Stomach smooth muscle (tissue), 2 donors: ENCODE measurements around the gene PPP1R36.
A peak's percentile ranks its signal among the peaks of the same experiment; 100 is the strongest.

Source experiments
- H3K27ac ChIP-seq: one replicate; pipeline ENCODE4 v1.7.0; 2013; ENCODE audit warnings: mild to moderate bottlenecking, low read length, inconsistent platforms
- H3K27me3 ChIP-seq, 2 donors: one replicate each; pipeline ENCODE4 v1.7.0; 2013; ENCODE audit warnings: low read length in 2 of 2; ENCODE audit not compliant: insufficient read depth in 2 of 2, control insufficient read depth in 1 of 2
- H3K36me3 ChIP-seq, 2 donors: one replicate each; pipeline ENCODE4 v1.7.0; 2013; ENCODE audit warnings: low read length in 2 of 2; ENCODE audit not compliant: control insufficient read depth in 2 of 2, insufficient read depth in 2 of 2
- H3K4me1 ChIP-seq: one replicate; pipeline ENCODE4 v1.7.0; 2013; ENCODE audit warnings: low read length; ENCODE audit not compliant: control insufficient read depth, insufficient read depth
- H3K4me3 ChIP-seq, 2 donors: one replicate each; pipeline ENCODE4 v1.7.0; 2013; ENCODE audit warnings: low read length in 2 of 2
- H3K9ac ChIP-seq, 2 donors: one replicate each; pipeline ENCODE4 v1.7.0; 2013; ENCODE audit warnings: low read length in 2 of 2, mild to moderate bottlenecking in 1 of 2
- H3K9me3 ChIP-seq, 2 donors: one replicate each; pipeline ENCODE4 v1.7.0; 2013; ENCODE audit warnings: low read length in 2 of 2; ENCODE audit not compliant: control insufficient read depth in 2 of 2
- donor health status: healthy.
- donor health status: Pancreatic carcinoma.

PPP1R36 gene

DNA sequence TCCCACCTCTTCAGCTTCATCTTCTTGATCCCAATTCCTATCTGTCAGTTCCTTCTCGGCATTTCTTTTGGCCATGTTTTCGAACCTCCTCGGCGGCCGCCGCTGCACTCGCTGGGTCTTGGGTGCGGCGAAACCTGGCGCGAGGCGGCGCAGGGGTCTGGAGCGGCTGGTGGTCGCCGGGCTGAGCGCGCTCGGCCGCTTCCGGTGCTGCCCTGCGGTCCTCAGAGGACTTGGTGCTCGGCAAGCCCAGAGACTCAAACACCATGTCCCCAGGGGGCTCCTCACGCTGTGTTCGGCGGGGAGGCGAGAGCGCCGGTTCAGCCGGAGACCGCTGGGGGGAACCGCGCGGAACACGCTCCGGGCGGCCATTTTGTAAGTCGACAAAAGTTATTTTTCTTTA is 51.8 kb downstream of the PPP1R36 start:
- Histone ChIP-seq H3K27me3 (peaks cover 0 to 6% of the 10 kb centered on the region in 2 donors), H3K27ac (no peak overlapping the region), H3K4me3 (peak overlapping the region in 1 of 2 donors; percentile 47), H3K36me3 (no peaks in the 10 kb centered on the region), H3K4me1 (no peaks in the 10 kb centered on the region), H3K9me3 (no peaks in the 10 kb centered on the region), H3K9ac (no peak overlapping the region)

GRCh38 chr14:64602826-64603225 is 53.1 kb downstream of the PPP1R36 start:
- H3K9ac ChIP-seq: no peak overlapping the region
- H3K27ac ChIP-seq: no peak overlapping the region
- peaks cover 0 to 6% of the 10 kb centered on the region in 2 donors for H3K27me3 ChIP-seq
- no peaks in the 10 kb centered on the region for H3K36me3 ChIP-seq
- no peaks in the 10 kb centered on the region for H3K4me1 ChIP-seq
- H3K4me3 ChIP-seq: no peak overlapping the region
- H3K9me3 ChIP-seq: no peaks in the 10 kb centered on the region

DNA sequence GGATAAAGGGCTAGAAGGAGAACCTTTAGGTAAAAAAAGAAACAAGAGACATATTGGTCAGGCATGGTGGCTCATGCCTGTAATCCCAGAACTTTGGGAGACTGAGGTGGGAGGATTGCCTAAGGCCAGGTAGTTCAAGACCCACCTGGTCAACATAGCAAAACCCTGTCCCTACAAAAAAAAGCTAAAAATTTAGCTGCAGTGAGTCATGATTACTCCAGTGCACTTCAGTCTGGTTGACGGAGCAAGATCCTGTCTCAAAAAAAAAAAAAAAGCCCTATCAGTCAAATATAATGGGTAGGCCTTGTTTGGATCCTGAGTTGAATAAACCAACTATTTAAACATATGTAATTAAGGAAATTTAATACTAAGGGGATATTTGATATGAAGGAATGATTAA is 54.2 kb downstream of the PPP1R36 start:
- H3K9me3 ChIP-seq: no peaks in the 10 kb centered on the region
- H3K27me3 ChIP-seq: peaks cover 0 to 6% of the 10 kb centered on the region in 2 donors
- H3K36me3 ChIP-seq: no peaks in the 10 kb centered on the region
- H3K9ac ChIP-seq: no peak overlapping the region
- no peaks in the 10 kb centered on the region for H3K4me1 ChIP-seq
- no peak overlapping the region for H3K4me3 ChIP-seq
- H3K27ac ChIP-seq: no peak overlapping the region

GRCh38 chr14:64604881-64605280 is 55.1 kb downstream of the PPP1R36 start:
- Histone ChIP-seq H3K4me1 (no peaks in the 10 kb centered on the region), H3K4me3 (no peak overlapping the region), H3K27me3 (peaks cover 0 to 6% of the 10 kb centered on the region in 2 donors), H3K36me3 (no peaks in the 10 kb centered on the region), H3K9ac (no peak overlapping the region), H3K9me3 (no peaks in the 10 kb centered on the region), H3K27ac (no peak overlapping the region)

DNA sequence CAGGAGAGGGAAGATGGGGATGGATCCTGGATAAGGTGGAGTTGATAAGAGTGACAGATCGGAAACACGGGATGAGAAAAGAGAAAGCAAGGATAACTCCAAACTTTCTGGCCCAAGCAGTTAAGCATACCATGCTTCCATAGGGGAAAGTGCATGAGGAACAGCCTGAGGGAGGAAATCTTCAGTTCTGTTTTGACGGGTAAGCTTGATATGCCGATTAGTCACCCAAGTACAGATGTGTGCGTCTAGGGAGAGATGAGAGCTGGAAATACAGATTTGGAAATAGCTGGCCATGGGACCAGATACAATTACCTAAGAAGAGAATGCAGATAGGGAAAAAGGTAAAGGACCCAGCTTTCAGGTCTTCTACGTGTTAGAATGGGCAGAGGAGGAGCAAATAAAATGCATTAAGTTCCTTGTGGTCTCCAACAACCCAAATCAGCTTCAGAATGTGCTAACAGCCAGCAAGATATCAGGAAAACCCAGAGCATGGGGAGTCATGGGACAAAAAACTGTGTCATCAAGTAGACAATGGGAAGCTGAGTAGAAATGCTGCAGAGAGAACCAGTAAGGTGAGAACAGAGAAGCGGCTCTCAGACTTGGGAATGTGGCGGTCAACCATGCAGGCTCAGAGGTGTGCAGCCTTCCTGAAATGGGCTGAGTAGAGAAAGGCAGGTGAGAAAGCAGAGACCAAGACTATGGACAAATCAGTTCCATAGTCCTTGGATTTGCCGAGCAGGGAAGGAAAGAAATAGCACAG is 56.3 kb downstream of the PPP1R36 start:
- Histone ChIP-seq H3K9me3 (no peaks in the 10 kb centered on the region), H3K36me3 (no peaks in the 10 kb centered on the region), H3K27ac (no peak overlapping the region), H3K27me3 (peaks cover 0 to 6% of the 10 kb centered on the region in 2 donors), H3K9ac (no peak overlapping the region), H3K4me1 (peaks cover 4% of the 10 kb centered on the region), H3K4me3 (no peak overlapping the region)

DNA sequence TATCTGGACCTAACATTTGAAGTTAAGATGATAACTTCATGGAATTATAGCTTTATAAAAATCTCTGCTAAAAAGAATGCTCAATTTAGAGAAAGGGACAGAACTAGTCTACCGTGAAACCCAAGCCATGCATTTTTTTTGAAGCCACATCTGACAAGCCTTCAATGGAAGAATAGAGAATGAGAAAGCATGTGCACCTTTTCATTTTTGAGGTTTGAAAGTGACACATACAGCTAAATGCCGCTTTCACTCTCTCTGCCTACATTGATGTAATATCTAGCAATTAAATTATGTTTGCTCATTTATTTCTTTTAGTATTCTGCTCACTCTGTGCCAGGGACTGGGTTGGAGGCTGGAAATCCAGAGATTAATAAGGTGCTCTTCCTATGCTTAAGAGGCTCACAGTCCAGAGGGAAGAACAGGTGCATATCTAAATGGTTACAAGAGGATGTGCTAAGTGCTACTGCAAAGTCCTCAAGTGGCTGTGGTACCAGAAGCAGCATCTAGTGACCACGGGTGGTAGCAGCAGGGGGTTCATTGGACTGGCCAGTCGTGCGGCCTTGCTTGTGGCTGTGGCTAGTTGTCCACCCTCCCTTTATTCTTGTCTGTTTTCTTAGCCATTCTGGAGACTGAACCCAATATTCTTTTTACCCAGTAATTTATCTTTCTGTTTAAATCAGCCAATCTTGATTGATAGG is 60.4 kb downstream of the PPP1R36 start:
- Histone ChIP-seq H3K27ac (no peak overlapping the region), H3K9ac (no peak overlapping the region), H3K36me3 (no peaks in the 10 kb centered on the region), H3K4me3 (no peak overlapping the region), H3K27me3 (no peaks in the 10 kb centered on the region), H3K9me3 (no peaks in the 10 kb centered on the region), H3K4me1 (peaks cover 19% of the 10 kb centered on the region)

DNA sequence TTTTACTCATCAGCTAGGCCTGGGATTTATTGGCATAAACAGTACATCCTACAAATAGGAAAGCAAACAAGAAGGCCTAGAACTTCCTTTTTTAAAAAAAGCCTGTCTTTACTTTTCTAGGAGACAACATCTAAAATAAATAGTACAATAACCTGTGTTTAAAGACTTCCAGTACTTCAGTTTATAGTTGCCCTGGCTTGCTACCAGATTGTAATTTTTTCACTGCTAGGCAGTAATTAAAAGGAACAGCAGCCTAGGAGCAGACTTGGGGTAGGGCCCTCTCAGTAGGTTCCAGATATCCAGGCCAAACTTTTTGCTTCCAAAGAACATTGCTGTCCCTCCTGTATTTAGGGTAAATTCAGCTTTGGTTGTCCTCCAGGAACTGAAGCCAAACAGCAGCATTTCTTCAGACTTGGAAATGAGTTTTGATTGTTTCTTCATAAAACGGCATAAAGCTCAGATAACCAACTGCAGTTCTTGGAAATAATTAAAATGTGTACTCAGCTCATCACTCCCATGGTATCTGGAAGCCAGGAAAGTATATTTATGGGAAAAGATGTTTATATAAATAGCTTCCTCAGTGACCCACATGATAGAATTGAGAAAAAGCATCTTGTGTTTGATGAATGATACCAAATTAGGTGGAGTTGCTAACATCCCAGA is 61.7 kb downstream of the PPP1R36 start:
- no peaks in the 10 kb centered on the region for H3K9me3 ChIP-seq
- peak overlapping the region; percentile 46 for H3K27ac ChIP-seq
- H3K9ac ChIP-seq: no peak overlapping the region
- H3K36me3 ChIP-seq: no peaks in the 10 kb centered on the region
- H3K4me3 ChIP-seq: no peak overlapping the region
- H3K27me3 ChIP-seq: no peaks in the 10 kb centered on the region
- peaks cover 19% of the 10 kb centered on the region for H3K4me1 ChIP-seq

GRCh38 chr14:64612021-64612380 is 62.2 kb downstream of the PPP1R36 start:
- Histone ChIP-seq H3K27ac (no peak overlapping the region), H3K36me3 (no peaks in the 10 kb centered on the region), H3K27me3 (no peaks in the 10 kb centered on the region), H3K9ac (no peak overlapping the region), H3K4me3 (no peak overlapping the region), H3K9me3 (no peaks in the 10 kb centered on the region), H3K4me1 (peaks cover 19% of the 10 kb centered on the region)

DNA sequence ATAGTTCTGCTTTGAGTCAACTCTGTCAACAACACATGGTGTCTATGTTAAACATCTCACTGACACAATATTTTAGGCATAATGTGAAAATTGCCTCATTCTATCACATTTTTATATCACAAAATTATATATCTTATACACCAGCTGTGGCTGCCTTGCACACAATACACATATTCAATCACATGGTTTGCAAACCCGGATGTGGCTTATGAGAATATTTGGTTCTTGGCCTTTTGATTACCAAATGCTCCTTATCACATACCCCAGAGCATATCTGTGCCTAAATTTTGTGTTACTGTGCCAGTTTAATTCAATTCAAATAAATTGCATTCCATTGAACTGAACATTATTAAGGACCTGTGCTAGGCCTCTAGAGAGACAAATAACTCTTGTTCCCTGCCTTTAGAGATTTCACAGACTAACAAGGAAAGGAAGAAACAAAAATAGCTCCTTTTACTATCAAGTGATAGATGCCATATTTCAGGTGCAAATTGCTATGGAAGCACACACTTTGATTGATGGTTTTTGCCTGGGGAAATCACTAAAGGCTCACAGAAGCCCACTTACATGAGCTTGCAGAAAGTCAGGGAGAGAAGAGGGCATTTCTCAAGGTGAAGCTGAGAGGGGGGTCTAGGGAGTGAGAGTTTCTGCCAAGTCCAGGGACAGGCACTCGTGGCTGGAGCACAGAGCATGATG is 63.4 kb downstream of the PPP1R36 start:
- Histone ChIP-seq H3K27ac (peak overlapping the region; percentile 12), H3K9me3 (no peaks in the 10 kb centered on the region), H3K4me3 (no peak overlapping the region), H3K9ac (no peak overlapping the region), H3K27me3 (no peaks in the 10 kb centered on the region), H3K36me3 (no peaks in the 10 kb centered on the region), H3K4me1 (peaks cover 19% of the 10 kb centered on the region)

GRCh38 chr14:64614166-64614565 is 64.4 kb downstream of the PPP1R36 start:
- no peak overlapping the region for H3K27ac ChIP-seq
- peaks cover 19% of the 10 kb centered on the region for H3K4me1 ChIP-seq
- no peaks in the 10 kb centered on the region for H3K36me3 ChIP-seq
- H3K9ac ChIP-seq: no peak overlapping the region
- no peaks in the 10 kb centered on the region for H3K27me3 ChIP-seq
- no peak overlapping the region for H3K4me3 ChIP-seq
- no peaks in the 10 kb centered on the region for H3K9me3 ChIP-seq
